ENCODE results near the gene NR2F1. TPM values are rescaled to one million over a fixed set of nuclear protein-coding genes. Genes with fewer than 3 reads are reported as not detected.

Gene NR2F1
- polyA plus RNA-seq, 3 donors: 189 to 216 (median 200) TPM

DNA sequence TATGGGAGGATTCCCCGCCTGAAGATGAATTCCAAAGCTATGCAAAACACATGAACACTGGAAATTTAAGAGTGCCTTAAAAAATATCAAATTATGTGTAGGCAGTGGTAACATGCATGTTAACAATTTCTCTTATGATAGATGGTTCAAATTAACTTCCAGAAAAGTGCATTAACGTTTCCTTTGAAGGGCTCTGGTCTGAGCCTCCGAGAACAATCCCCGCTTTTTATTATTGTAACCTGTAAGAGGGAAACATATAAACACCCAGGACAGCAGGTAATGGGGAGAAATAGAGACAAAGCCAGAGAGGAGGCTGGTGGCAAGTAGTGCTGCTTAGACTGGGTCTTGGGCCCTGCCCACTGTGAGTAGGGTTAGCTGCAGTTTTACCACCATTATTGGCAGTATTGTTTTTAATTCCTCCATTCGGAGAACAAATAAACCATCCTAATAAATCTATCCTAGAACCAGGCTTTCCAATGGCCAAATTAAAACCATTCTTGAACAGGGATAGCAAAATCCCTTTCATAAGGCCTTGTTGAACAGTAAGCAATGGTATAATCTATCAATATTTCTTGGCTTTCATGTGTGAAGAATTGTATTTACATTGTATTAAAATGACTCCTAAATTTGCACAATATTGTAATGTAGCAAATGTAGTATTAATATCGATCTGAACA lies 6.3 kb downstream of the NR2F1 start:
- no peak for DNase-seq (ENCODE audit: low read depth in 3 of 3, low spot score in 2 of 3)

- no peak for DNase-seq (ENCODE audit: low read depth in 3 of 3, low spot score in 2 of 3)
Observed at GRCh38 chr5:93589829-93590215, 6.8 kb downstream of the NR2F1 start.

GRCh38 chr5:93590493-93590892 lies 7.5 kb downstream of the NR2F1 start:
- no peak for DNase-seq (ENCODE audit: low read depth in 3 of 3, low spot score in 2 of 3)

DNA sequence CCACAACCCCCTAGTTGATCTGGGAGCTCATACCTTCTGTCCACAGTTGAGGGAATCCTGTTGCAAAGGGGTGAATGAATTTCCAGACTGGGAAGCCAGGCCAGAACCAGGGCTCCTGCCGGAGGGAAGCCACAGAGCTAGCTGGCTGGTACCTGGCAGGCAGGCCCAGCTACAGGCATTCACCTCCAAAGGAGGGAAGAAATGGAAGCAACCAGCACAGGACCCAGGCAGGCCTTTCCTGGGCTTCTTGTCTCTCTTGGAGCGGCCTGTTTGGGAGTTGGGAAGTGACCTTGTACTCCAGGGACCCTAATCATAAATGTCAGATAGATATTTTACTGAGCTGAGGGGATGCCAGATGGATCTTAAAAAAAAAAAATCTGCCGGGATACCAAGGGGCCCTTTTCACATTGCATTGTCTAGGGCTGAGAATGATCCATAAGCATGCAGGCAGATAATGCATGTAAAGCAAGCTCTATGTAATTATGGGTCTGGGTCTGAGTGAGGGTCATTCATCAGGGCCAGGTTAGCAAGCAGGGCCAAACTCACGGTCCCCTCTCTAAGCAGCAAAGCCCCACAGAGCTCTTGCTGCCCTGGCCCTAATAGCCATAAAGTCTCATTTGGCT lies 8.4 kb downstream of the NR2F1 start:
- DNase-seq (ENCODE audit: low read depth in 3 of 3, low spot score in 2 of 3): no peak

DNA sequence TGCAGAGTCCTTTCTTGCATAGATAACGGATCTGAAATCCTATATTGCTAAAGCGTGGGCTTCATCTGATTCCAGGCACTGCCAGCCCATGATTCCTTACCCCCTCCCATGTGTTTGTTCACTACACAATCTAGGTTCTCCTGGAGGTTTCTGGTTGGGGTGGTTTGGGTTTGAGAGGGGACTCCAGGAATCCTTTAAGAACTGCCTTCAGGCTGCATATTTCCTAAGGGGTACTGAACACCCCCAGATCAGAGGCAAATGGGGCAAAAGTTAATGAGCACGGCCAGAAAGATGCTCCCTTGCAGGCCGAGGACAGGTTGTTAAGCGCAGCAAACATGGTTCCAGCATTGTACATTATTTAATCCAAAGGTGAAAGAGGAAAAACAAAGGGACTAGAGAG lies 9.9 kb downstream of the NR2F1 start:
- no peak for DNase-seq (ENCODE audit: low read depth in 3 of 3, low spot score in 2 of 3)

GRCh38 chr5:93593476-93594131 lies 10.6 kb downstream of the NR2F1 start:
- no peak for DNase-seq (ENCODE audit: low read depth in 3 of 3, low spot score in 2 of 3)

DNA sequence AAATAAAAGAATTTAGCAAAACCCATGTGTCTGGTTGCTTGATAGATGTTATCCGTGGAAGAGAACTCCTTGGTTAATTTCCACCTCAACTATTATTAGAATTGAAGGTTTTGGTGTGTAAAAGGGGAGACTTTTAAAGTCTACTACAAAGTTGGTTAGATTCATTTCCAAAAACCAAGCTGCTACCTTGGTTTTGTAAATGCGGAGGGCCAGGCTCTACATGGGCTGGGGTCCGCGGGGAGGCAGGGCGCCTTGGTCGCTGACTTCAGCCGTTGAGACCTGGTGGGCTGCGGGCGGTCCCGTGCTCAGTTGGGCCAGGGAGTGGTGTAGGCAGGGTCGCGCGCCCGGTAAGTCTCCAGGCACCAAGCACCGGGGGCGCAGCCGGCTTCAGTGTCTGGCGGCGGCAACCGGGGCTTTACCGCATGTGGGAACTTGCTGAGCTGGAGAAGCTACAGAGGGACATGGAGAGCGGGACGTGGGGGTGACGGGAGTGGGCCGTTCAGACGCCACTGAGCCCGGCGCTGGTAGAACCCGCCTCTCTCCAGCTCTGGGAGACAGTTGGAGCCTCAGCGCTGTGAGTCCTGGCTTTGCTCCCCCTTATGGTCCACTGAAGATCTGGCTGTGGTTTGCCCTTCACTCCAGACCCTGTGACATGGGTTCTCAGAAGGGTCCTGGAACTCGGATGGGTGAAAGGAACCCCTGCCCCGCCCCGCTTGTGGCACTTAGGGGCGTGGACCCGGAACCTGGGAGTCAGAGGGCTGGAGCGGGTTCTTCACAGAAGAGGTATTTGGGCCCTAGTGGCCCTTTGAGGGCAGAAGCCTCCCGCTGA lies 11.8 kb downstream of the NR2F1 start:
- peak in 1 of 3 donors; percentile 26 for DNase-seq (ENCODE audit: low read depth in 3 of 3, low spot score in 2 of 3)

- DNase-seq (ENCODE audit: low read depth in 3 of 3, low spot score in 2 of 3): peak in 1 of 3 donors; percentile 26
Observed at GRCh38 chr5:93595420-93596147, 12.6 kb downstream of the NR2F1 start.

DNA sequence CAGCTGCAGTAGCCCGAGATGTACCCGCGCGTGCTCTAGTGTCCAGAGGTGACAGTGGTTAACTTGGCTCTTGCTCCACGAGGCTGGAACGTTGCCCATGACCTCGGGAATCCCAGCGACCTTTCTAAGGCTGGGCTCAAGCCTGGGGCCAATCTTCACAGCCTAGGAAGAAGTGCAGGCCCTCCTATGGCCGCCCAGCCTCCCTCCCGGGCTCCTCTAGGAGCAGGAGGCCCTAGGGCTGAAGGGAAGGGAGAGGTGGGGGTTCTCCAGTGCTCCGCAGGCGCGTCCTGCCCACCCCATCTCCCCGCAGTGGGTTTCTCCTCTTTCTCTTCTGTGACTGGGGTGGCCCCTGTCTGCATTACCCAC lies 13.3 kb downstream of the NR2F1 start:
- no peak for DNase-seq (ENCODE audit: low read depth in 3 of 3, low spot score in 2 of 3)

DNA sequence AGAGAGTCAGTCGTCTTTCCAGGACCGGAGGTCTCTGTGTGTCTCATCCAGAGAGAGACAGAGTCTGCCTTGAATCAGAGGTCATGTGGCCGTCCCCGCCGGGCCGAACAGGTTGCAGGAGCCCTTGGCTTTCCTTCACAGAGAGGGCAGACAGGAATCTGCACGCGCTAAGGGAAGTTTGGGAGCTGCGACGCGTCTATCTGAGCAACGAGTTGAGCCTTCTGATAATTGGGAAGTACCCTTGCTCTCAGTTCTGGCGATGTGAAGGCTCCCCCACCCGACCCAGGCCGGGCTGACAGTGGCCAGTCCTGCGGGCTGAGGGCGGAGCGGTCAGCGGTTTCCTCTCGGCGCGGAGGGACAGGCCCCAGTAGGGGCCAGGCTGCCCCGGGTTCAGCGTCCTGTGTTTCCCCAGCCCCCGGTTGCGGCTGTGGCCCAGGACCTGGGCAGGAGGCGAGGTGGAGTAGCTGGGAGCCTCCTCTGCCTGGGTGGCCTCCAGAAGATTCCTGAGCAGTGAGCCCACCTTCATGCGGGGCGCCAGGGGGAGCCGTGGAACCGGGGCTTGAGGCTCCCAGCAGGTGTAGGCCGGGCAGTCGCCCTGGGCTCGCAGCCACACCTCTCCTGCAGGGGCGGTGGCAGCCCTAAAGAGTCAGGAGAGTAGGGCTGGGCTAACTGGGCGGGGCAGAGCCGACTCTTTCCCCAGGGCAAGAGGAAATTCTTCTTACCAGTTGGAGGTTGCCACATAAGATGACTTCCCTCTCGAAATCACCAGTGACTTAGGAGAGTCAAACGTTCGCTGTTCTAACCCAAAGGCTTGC lies 13.9 kb downstream of the NR2F1 start:
- DNase-seq (ENCODE audit: low read depth in 3 of 3, low spot score in 2 of 3): no peak

DNA sequence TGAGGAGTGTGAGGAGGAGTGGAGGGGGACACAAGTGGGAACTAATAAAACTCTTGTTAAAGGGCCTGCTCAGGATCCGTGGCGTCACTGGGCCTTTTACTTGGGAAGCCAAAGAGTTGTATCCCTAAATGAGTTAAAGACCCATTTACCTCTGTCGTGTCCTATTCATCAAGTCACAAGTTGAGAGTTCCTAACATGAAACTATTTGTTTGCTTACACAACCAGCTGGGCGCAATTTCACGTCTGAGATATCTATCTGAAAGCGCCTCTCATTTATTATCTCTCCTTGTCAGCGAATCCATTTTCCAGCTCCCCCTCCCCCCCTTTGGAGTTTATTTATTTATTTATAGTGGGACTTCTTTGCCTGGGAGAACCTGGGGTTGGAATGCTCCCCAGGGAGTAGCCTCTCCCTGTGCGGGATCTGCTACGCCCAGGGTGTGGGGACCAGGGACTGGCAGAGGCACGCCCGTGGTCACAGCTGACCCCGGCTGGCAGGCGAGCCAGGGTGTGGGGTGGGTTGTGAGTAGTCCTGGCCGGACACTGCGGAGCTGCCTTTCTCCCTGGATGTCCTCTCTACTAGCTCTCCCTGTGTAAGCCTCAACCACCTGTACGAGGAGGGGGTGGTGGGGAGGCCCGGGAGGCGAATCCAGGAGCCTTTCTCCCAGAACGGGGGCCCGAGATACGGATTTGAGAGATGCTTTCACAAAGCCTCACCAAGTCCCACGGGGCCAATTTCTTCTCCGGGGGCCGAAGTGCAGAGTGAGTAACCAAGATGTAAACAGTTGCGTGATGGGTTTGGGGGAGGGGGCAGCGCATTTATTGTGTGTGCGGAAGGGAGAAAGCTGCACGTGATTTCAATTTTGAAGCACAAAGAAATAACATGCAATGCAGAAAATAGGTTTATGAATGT lies 15.3 kb downstream of the NR2F1 start:
- DNase-seq (ENCODE audit: low read depth in 3 of 3, low spot score in 2 of 3): no peak

GRCh38 chr5:93599001-93599379 lies 16.0 kb downstream of the NR2F1 start:
- DNase-seq (ENCODE audit: low read depth in 3 of 3, low spot score in 2 of 3): no peak

DNA sequence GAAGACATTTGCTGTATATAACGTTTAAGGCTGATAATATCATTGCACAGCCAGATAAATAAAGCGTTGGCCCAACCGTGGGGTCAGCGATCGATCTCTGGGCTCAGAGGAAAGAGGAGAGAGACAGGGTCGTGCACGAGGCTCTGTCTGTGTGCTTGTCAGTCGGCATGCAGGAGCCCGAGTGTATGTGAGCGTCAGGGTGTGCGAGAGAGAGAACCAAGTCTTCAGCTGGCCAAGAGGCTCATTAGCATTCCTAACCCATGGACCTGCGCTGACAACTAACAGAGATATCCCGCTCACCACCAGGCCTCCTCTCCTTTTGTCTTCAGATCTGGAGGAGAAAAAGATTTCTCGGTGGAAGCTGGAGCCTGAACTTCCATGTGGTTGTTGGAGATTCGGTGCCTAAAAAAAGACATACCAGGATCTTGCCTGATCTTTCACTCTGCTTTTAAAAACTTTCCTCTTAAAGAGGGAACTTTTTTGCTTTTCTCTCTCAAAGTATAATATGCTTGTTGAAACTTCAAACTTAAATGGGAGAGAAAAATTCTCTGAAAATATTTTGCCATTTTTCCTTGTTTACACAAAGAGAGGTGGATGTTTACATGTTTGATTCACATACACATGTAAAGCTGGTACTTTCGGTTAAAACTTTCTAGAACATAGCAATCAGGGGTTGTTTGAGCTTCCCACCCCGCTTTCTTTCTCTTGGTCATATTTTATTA lies 16.5 kb downstream of the NR2F1 start:
- DNase-seq (ENCODE audit: low read depth in 3 of 3, low spot score in 2 of 3): no peak

DNA sequence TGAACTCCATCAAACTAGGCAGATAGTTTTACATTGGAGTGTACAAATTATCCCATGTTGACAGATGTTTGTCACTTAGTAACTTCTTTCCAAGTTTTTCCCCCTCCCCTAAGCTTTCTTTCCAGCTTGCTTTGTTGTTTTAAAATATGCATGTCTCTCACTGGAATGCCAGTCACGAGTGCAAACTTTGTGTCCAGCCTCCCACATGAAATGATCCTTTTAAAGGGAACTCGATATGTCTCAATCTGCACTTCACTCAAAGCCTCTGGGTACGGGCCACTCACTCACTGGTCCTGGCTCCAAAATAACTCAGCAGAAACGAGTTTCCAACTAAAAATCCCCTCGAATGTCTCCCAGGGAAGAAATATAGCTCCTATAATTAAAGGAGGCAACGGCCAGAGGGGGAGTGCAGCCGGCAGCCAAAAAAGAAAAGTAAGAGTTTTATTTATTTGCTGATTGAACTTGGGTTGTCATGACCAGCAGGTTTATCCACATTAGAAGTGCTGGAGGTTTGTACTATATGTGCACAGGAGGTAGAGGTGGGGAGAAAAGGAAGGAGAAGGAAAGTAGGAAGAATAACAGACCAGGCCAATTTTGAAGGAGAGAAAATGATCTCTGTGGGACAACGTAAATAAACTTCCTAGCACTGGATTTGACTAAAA lies 17.5 kb downstream of the NR2F1 start:
- no peak for DNase-seq (ENCODE audit: low read depth in 3 of 3, low spot score in 2 of 3)

DNA sequence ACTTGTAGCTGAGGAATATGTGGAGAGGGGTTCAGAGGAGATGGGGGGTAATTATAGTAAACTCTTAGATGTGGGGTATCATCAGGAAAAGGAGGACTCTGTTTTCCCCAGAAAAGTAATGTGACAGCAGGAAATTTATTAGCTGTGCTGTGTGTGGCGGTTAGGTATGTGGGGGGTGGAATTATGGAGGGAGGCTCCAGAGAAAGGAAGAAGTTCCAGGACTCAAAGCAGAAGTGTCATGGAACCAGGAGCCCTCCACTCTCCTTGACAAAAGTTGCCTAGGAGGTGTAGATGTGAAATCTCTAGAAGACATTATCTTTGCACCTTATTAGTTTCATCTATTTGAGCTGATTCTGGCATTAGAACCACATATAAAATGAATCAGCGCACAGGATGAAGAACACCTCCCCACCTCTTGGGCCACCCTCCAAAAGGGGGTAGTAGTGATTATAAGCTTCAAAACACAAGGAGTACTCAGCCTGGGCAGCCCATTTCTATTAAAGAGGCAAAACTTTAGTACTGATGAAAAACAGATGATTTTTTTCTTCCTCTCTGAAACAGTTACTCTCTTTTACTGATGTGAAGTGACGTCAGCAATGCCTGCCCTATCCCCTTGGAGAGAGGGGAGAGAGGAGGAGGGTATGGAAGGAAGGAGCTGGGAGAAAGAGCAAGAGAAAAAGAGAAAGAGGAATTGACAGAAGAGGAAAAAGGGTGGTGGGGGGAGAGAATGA lies 18.2 kb downstream of the NR2F1 start:
- no peak for DNase-seq (ENCODE audit: low read depth in 3 of 3, low spot score in 2 of 3)

DNA sequence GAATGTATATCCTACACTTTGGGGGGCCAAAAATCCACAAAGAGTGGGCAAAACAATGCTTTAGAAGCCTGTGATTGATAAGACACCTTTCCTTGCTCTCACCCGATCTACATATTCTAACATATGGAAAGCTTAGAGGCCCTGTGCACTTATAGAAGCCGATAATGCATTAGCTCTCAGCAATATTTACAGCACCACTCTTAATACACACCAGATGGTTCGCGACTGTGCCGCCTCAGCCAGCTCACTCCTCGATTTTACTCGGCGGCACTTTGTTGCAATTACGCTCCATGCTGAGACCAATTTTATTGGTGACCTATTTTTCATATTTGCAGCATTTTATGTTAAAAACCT lies 18.8 kb downstream of the NR2F1 start:
- DNase-seq (ENCODE audit: low read depth in 3 of 3, low spot score in 2 of 3): no peak

Data from right renal cortex interstitium (tissue), 3 donors.